ENCODE data around the gene AMBRA1.
A peak's percentile ranks its signal among the peaks of the same experiment; 100 is the strongest.

AMBRA1 gene

GRCh38 chr11:46383974-46384701 is 209.7 kb downstream of the AMBRA1 start:
- no peaks in the 10 kb centered on the region for H3K9me3 ChIP-seq (ENCODE audit: severe bottlenecking)

GRCh38 chr11:46383404-46383758 is 210.4 kb downstream of the AMBRA1 start:
- H3K36me3 ChIP-seq (ENCODE audit: low read depth): 0 out of 2 replicates have a peak, but pooled peaks cover 7% of the 10 kb centered on the region
- no peak overlapping the region for H3K4me3 ChIP-seq (ENCODE audit: severe bottlenecking)
- no peaks in the 10 kb centered on the region for H3K9me3 ChIP-seq (ENCODE audit: severe bottlenecking)
- peaks cover 2% of the 10 kb centered on the region for H3K27me3 ChIP-seq (ENCODE audit: insufficient read depth, poor library complexity, severe bottlenecking)
- no peaks in the 10 kb centered on the region for H3K4me1 ChIP-seq (ENCODE audit: insufficient read depth, poor library complexity, severe bottlenecking)
- ATAC-seq (ENCODE audit: low read depth) (no peak), DNase-seq (ENCODE audit: low spot score) (no peak)
- TF ChIP-seq, protein P1, sequence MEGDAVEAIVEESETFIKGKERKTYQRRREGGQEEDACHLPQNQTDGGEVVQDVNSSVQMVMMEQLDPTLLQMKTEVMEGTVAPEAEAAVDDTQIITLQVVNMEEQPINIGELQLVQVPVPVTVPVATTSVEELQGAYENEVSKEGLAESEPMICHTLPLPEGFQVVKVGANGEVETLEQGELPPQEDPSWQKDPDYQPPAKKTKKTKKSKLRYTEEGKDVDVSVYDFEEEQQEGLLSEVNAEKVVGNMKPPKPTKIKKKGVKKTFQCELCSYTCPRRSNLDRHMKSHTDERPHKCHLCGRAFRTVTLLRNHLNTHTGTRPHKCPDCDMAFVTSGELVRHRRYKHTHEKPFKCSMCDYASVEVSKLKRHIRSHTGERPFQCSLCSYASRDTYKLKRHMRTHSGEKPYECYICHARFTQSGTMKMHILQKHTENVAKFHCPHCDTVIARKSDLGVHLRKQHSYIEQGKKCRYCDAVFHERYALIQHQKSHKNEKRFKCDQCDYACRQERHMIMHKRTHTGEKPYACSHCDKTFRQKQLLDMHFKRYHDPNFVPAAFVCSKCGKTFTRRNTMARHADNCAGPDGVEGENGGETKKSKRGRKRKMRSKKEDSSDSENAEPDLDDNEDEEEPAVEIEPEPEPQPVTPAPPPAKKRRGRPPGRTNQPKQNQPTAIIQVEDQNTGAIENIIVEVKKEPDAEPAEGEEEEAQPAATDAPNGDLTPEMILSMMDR (IDR thresholded peaks at IDR 0.05; ENCODE audit: poor library complexity, severe bottlenecking): peak; percentile 32
- H3K27ac ChIP-seq (ENCODE audit: poor library complexity, severe bottlenecking): no peak overlapping the region

More at GRCh38 chr11:46383974-46384701, 209.7 kb downstream of the AMBRA1 start:
- Histone ChIP-seq H3K4me3 (ENCODE audit: severe bottlenecking) (no peak overlapping the region), H3K4me1 (ENCODE audit: insufficient read depth, poor library complexity, severe bottlenecking) (no peaks in the 10 kb centered on the region), H3K27me3 (ENCODE audit: insufficient read depth, poor library complexity, severe bottlenecking) (peaks cover 9% of the 10 kb centered on the region), H3K36me3 (ENCODE audit: low read depth) (0 out of 2 replicates have a peak, but pooled peaks cover 7% of the 10 kb centered on the region), H3K27ac (ENCODE audit: poor library complexity, severe bottlenecking) (no peak overlapping the region)
- TF ChIP-seq, protein P1 (IDR thresholded peaks at IDR 0.05; ENCODE audit: poor library complexity, severe bottlenecking): no peak
- ATAC-seq (ENCODE audit: low read depth) (no peak; the same call in 2 of the 3 replicates), DNase-seq (ENCODE audit: low spot score) (peak; percentile 51)

DNA sequence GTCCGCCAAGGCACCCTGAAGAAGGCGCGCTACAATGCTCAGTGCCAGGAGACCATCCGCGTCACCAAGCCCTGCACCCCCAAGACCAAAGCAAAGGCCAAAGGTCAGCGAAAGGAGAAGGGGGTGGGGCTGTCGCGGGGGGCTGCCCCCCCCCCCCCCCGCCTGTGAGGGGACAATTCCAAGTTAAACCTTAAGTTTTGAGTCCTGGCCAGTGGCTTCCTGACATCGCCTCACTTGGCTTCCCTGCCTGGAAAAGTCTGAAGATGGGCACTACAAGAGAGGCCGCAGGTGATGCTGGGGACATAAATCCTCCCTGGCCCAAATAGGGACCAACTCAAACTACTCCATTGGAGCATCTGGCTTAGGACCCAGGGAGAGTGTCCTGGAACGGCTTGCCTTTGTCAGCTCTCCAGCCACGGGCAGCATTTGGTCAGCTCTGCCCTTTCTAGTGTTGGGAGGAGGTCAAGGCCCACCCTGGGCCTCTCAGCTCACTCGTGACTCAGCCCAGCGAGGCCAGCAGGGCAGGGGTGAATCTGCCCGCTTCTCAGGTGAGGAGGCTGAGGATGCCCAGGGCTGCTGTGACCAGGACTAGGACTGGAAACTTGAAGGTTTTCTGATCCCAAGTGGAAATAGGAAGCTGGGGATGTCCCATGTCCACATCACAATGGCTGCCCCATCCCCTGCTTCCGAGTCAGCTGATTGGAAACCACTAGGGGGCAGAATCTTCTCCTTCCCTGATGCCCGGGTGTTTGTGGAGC is 211.0 kb downstream of the AMBRA1 start:
- no peak overlapping the region for H3K27ac ChIP-seq (ENCODE audit: poor library complexity, severe bottlenecking)
- no peaks in the 10 kb centered on the region for H3K4me1 ChIP-seq (ENCODE audit: insufficient read depth, poor library complexity, severe bottlenecking)
- H3K36me3 ChIP-seq (ENCODE audit: low read depth): 0 out of 2 replicates have a peak, but pooled peaks cover 7% of the 10 kb centered on the region
- TF ChIP-seq, protein P1 (IDR thresholded peaks at IDR 0.05; ENCODE audit: poor library complexity, severe bottlenecking): peak; percentile 57
- H3K9me3 ChIP-seq (ENCODE audit: severe bottlenecking): no peaks in the 10 kb centered on the region
- ATAC-seq (ENCODE audit: low read depth) (no peak), DNase-seq (ENCODE audit: low spot score) (no peak)
- no peaks in the 10 kb centered on the region for H3K27me3 ChIP-seq (ENCODE audit: insufficient read depth, poor library complexity, severe bottlenecking)
- peak overlapping the region; percentile 55 for H3K4me3 ChIP-seq (ENCODE audit: severe bottlenecking)

- Histone ChIP-seq H3K36me3 (ENCODE audit: low read depth) (0 out of 2 replicates have a peak, but pooled peaks cover 7% of the 10 kb centered on the region), H3K4me1 (ENCODE audit: insufficient read depth, poor library complexity, severe bottlenecking) (no peaks in the 10 kb centered on the region), H3K4me3 (ENCODE audit: severe bottlenecking) (peak overlapping the region; percentile 55), H3K27me3 (ENCODE audit: insufficient read depth, poor library complexity, severe bottlenecking) (no peaks in the 10 kb centered on the region), H3K27ac (ENCODE audit: poor library complexity, severe bottlenecking) (peak overlapping the region; percentile 34), H3K9me3 (ENCODE audit: severe bottlenecking) (no peaks in the 10 kb centered on the region)
- TF ChIP-seq, protein P1 (IDR thresholded peaks at IDR 0.05; ENCODE audit: poor library complexity, severe bottlenecking): no peak
- peak; percentile 29; the same call in 2 of the 3 replicates for ATAC-seq (ENCODE audit: low read depth)
- no peak for DNase-seq (ENCODE audit: low spot score)
Observed at GRCh38 chr11:46381819-46382645, 211.8 kb downstream of the AMBRA1 start.
